ENCODE results near the gene NOTUM. TPM values are rescaled to one million over a fixed set of nuclear protein-coding genes. Genes with fewer than 3 reads are reported as not detected.

NOTUM gene
- total RNA-seq, 1 experiment from 2014 or later, result not detected

DNA sequence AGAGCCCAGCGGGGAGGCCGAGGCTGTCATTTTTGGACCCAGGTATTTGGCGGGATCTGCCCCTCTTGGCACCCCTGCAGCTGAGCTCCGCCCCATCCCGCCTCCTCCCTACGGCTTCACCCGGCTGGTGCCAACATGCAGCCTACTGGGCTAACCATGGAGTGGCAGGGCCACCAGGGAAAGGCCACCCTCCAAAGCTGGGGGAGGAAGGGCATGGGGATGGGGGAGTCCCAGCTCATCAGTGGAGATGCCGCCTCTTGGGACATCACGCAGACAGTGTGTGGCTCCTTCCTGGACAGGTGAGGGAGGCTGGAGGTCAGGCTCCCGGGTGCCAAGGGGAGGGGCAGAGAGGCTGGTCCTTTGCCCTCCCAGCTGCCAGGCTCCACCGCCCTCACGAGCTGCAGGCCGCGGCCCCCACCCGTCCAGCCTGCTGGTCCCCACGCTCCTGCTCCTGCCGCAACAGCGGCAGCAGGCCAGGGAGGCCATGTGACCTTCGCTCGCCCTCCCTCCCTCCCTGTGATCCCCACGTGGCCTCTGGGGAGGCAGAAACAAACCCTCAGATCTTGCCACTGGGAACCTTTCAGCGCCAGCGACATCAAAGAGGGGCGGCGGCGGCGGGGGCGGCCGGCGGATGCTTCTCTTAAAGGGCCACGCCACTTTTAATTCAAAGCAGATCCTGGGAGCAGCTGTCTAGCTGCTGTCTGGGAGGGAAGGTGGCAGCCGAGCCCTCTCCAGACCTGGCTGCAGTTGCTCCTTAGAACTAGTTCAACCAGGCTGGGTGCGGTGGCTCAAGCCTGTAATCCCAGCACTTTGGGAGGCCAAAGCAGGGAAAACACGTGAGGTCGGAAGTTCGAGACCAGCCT lies 6.8 kb upstream of the NOTUM start:
- CTCF ChIA-PET, result interaction anchor here (0.7 kb wide), 1 partner anchor 50 kb away, joined by 13 read pairs; no protein-coding TSS in a partner anchor
- Histone ChIP-seq H3K9me2 (replicated peaks; ENCODE audit: low read length) (no peaks in the 10 kb centered on the region), H3K27me3 (ENCODE audit: low read length) (no peaks in the 10 kb centered on the region), H3K36me3 (ENCODE audit: low read depth, low read length) (no peaks in the 10 kb centered on the region), H3F3A (ENCODE audit: low read length, unreplicated experiment) (no peaks in the 10 kb centered on the region), H3K9ac (ENCODE audit: low read length) (no peak overlapping the region), H4K20me1 (ENCODE audit: low read length) (no peaks in the 10 kb centered on the region), H3K27ac (ENCODE audit: low read length) (no peak overlapping the region), H3K4me1 (ENCODE audit: insufficient read depth, low read length) (no peaks in the 10 kb centered on the region), H2AFZ (ENCODE audit: low read length) (peak overlapping the region; percentile 57), H3K4me2 (ENCODE audit: low read length) (0 out of 2 replicates have a peak overlapping the region, but pooled peaks have one; percentile 34), H3K79me2 (ENCODE audit: low read length) (no peaks in the 10 kb centered on the region), H3K9me3 (ENCODE audit: low read length) (no peaks in the 10 kb centered on the region), H3K4me3 (ENCODE audit: low read length) (no peak overlapping the region)
- DNase-seq (peak; percentile 14), ATAC-seq (peak; percentile 27; the same call in 1 of the 2 replicates)
- intact Hi-C loops (cut with micrococcal nuclease), result no loop called here
- TF ChIP-seq, protein P1, sequence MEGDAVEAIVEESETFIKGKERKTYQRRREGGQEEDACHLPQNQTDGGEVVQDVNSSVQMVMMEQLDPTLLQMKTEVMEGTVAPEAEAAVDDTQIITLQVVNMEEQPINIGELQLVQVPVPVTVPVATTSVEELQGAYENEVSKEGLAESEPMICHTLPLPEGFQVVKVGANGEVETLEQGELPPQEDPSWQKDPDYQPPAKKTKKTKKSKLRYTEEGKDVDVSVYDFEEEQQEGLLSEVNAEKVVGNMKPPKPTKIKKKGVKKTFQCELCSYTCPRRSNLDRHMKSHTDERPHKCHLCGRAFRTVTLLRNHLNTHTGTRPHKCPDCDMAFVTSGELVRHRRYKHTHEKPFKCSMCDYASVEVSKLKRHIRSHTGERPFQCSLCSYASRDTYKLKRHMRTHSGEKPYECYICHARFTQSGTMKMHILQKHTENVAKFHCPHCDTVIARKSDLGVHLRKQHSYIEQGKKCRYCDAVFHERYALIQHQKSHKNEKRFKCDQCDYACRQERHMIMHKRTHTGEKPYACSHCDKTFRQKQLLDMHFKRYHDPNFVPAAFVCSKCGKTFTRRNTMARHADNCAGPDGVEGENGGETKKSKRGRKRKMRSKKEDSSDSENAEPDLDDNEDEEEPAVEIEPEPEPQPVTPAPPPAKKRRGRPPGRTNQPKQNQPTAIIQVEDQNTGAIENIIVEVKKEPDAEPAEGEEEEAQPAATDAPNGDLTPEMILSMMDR (conservative IDR thresholded peaks at IDR 0.05; ENCODE audit: low read depth, low read length), result no peak
- TF ChIP-seq EZH2 (IDR thresholded peaks at IDR 0.05; ENCODE audit: low read length, unreplicated experiment) (no peak), EZH2phosphoT487 (IDR thresholded peaks at IDR 0.05; ENCODE audit: borderline replicate concordance, low read length) (no peak)
- no TSS peak for BruUV-seq (replicated peaks)
- POLR2A ChIA-PET (ENCODE audit: unreplicated experiment), result no interaction called here

DNA sequence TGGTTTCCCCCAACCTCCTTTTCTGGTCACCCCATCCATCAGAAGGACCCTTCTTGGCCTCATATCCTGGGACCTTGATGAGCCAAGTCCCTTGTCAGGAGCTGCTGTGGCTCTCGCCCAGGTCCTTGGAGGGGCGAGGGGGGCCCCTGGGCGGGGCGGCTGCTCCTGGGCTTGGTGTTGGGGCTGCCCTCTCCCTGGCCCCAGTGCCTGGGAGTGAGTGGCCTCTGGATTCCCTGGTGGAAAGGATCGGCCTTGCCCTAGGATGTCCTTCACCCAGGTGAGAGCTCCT lies 6.2 kb upstream of the NOTUM start:
- Histone ChIP-seq H3K4me3 (ENCODE audit: low read length) (no peak overlapping the region), H3K79me2 (ENCODE audit: low read length) (no peaks in the 10 kb centered on the region), H3K9me3 (ENCODE audit: low read length) (no peaks in the 10 kb centered on the region), H3K9me2 (replicated peaks; ENCODE audit: low read length) (no peaks in the 10 kb centered on the region), H3K9ac (ENCODE audit: low read length) (no peak overlapping the region), H3F3A (ENCODE audit: low read length, unreplicated experiment) (no peaks in the 10 kb centered on the region), H3K4me2 (ENCODE audit: low read length) (no peak overlapping the region), H4K20me1 (ENCODE audit: low read length) (no peaks in the 10 kb centered on the region), H2AFZ (ENCODE audit: low read length) (no peak overlapping the region), H3K4me1 (ENCODE audit: insufficient read depth, low read length) (no peaks in the 10 kb centered on the region), H3K27me3 (ENCODE audit: low read length) (no peaks in the 10 kb centered on the region), H3K27ac (ENCODE audit: low read length) (no peak overlapping the region), H3K36me3 (ENCODE audit: low read depth, low read length) (no peaks in the 10 kb centered on the region)
- intact Hi-C loops (cut with micrococcal nuclease), result no loop called here
- BruUV-seq (replicated peaks), result no TSS peak
- ChIA-PET POLR2A (ENCODE audit: unreplicated experiment) (no interaction called here), CTCF (no interaction called here)
- ATAC-seq (no peak), DNase-seq (no peak)
- TF ChIP-seq EZH2phosphoT487 (IDR thresholded peaks at IDR 0.05; ENCODE audit: borderline replicate concordance, low read length) (no peak), EZH2 (IDR thresholded peaks at IDR 0.05; ENCODE audit: low read length, unreplicated experiment) (no peak)
- TF ChIP-seq, protein P1 (conservative IDR thresholded peaks at IDR 0.05; ENCODE audit: low read depth, low read length), result no peak
